Measurements from ENCODE around the gene STUB1. TPM values are rescaled to one million over a fixed set of nuclear protein-coding genes. Genes with fewer than 3 reads are reported as not detected.

Gene STUB1
- total RNA-seq, 1 experiment from 2014 or later, result 118 TPM

DNA sequence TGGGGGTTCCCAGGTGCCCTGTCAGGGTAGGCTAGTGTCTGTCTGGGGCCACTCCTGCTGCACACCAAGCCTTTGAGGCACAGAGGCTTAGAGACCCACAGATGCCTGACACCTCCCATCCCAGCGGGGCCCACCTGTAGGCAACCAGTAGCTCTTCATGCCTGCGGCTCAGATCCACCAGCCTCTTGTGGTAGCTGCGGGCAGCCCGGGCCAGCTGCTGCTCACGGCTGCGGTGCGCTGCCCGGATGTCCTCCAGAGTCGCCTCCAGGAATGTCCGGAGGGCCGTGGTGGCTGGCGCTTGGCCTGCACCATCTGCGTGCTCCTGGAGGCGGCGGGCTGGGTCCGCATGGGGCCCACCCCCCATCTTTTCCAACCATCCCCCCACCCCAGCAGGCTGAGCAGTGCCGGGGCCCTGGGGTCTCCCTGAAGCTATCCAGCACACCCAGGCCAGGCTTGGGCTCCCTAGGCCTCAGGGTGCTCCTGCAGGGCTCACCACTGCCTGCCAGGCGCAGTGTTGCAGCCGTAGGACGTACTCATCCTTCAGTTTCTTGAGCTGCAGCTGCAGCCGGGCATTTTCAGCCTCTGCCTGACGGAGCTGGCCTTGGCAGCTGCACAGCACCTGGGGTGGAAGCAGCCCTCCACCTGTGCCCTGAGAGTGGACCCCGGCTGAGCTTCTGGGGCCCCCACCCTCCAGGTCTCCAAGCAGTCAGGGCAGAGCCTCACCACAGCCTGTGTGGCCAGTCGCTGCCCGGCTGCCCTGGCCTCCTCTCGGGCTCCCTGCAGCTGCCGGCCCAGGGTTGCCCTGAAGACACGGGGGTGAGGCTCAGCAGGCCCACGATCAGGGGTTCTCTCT lies 44.2 kb downstream of the STUB1 start:
- no peak for DNase-seq (ENCODE audit: low read depth)

DNA sequence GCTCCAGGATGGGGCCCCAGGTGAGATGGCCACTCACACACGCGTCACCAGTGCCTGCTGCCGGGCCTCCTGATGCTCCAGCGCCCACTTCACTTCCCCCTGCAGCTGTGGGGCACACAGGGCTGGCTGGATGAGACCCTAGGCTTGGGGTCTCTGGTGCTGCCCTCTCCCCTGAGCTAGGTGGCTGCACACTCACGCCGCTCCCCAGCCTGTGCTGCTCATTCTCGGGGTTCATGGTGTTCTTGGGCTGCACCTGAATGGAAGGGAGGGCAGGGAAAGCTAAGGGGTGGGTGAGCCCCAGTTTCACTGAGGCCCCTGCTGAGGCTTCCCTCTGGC lies 44.8 kb downstream of the STUB1 start:
- DNase-seq (ENCODE audit: low read depth), result no peak

DNA sequence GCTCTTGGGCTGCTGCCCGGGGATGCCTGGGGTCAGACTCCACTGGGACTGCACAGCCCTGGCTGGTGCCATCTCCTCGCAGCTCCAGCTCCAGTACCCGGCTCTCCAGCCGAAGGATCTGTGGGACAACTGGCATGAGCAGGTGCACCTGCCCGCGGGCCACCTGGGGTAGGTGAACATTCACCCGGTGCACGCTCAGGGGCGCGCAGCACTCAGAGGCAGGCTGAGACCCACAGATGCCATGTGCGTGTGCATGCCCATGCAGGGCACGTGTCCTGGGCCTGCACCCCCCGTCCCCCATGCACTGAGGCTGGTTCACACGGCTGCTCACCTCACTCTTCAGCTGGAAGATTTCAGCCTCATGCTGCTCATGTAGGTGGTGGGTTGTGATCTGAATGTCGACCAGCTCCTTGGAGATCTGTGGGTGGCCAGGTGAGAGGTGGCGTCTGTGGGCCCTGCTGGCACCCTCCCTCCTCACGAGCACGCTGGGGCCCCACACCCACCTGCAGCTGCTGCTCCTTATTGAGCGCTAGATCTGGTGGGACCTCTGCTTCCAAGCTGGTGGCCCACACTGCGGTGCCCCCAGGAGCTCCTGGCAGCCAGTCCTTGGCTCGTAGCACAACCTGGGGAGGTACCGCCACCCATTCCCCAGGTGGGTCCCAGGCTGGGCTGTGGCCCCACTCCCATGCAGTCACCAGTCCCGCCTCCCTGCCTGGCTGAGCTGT lies 45.4 kb downstream of the STUB1 start:
- peak; percentile 15 for DNase-seq (ENCODE audit: low read depth)

DNA sequence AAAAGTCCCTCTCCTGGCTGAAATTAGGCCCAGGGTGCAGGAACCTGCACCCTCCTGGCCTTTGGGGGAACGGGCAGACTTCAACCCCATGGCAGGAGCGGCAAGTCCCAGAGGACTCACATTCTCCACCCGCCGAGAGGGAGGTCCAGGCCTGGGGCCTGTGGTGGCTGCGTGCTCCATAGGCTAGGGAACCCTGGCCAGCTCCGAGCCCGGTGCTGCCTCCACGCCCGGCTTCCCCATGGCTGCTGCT lies 45.9 kb downstream of the STUB1 start:
- DNase-seq (ENCODE audit: low read depth), result no peak

DNA sequence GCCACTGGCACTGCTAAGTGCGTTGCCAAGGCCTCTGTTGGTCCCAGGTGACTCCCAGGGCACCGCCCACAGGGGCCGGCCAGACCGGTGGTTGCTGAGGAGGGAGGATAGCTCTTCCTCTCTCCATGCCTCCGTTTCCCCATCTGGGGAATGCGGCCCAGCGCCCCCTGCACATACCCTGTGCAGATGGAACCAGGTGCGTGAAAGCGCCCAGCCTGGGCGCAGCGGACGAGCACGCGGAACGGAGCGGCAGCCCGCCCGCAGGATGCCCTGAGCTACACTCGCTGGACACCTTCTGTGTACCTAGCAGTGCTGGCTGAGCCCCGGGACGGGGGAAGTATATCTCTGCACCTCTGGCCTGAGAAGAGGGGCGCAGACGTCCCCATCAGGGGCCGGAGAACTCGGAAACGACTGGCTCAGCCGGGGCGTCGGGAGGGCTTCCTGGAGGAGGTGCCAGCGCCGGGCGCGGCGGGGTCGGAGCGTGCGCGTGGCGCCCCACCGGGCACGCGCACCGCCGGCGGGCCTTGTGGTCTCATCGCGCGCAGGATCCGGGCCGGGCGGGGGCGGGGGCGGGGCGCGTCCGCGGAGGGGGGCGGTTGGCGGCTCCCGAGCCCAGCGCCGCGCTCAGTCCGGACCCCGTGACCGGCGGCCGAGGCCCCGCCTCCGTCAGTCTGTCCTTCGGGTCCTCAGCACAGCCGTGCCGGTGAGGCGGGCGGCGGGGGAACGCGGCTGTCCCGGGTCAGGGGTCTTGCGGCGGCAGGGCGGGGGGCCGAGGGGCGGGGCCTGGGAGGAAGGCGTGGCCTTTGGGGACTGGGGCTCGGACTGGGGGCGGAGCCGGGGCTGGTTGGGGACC lies 46.5 kb downstream of the STUB1 start, which contains the start of the genes CCDC78 and HAGHL:
Gene CCDC78 (minus strand): TSS at position 6 of the 853 bp plus-strand sequence. CDS start 76 bp downstream, outside the sequence.
Gene HAGHL (plus strand): TSS at position 669 of the 853 bp plus-strand sequence. CDS start 404 bp downstream, outside the sequence.
- peak; percentile 67 for DNase-seq (ENCODE audit: low read depth)

DNA sequence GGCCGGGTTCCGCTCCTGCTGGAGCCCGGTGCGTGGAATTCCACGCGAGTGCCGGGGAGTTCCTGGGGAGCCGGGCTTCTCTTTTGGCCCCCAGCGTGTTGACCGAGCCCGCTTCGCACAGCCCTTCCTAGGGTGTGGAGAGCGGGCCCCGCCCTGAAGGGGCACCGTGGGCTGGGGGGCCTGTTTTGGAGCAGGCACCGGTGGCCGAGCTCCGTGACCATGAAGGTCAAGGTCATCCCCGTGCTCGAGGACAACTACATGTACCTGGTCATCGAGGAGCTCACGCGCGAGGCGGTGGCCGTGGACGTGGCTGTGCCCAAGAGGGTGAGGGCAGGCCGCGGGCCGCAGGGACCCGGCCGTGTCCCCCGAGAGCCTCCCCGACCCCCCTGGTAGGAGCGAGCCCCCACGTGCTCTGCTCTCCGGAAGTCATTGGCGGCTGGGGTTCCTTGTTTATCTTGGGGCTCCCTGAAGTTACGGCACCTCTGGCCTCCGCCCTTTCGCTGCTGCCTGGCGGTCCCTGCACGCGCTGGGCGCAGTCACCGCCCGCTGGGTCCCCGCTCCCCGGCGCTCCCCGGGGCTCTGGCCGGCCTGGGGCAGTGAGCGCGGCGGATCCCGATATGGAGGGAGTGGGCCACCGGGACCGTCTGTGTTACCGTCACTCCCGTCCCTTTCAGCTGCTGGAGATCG lies 47.2 kb downstream of the STUB1 start:
- DNase-seq (ENCODE audit: low read depth), result no peak

DNA sequence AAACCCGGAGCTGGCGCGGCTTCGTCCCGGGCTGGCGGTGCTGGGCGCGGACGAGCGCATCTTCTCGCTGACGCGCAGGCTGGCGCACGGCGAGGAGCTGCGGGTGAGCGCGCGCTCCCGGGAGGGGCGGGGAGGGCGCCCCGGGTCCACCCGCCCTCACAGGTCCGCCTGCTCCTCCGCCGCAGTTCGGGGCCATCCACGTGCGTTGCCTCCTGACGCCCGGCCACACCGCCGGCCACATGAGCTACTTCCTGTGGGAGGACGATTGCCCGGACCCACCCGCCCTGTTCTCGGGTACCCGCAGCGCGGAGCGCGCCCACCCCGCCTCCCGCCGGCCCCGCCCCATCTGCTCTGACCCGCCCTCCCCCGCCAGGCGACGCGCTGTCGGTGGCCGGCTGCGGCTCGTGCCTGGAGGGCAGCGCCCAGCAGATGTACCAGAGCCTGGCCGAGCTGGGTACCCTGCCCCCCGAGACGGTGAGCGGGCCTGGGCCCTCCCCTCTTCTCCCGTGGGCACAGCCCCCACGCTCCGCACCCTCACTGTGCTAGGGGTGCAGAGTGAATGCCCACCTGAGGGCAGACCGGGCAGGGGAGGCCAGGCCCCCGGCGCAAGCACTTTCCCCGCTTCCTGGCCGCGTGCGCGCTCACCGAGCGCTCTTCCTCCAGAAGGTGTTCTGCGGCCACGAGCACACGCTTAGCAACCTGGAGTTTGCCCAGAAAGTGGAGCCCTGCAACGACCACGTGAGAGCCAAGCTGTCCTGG lies 48.1 kb downstream of the STUB1 start:
- DNase-seq (ENCODE audit: low read depth), result peak; percentile 85

DNA sequence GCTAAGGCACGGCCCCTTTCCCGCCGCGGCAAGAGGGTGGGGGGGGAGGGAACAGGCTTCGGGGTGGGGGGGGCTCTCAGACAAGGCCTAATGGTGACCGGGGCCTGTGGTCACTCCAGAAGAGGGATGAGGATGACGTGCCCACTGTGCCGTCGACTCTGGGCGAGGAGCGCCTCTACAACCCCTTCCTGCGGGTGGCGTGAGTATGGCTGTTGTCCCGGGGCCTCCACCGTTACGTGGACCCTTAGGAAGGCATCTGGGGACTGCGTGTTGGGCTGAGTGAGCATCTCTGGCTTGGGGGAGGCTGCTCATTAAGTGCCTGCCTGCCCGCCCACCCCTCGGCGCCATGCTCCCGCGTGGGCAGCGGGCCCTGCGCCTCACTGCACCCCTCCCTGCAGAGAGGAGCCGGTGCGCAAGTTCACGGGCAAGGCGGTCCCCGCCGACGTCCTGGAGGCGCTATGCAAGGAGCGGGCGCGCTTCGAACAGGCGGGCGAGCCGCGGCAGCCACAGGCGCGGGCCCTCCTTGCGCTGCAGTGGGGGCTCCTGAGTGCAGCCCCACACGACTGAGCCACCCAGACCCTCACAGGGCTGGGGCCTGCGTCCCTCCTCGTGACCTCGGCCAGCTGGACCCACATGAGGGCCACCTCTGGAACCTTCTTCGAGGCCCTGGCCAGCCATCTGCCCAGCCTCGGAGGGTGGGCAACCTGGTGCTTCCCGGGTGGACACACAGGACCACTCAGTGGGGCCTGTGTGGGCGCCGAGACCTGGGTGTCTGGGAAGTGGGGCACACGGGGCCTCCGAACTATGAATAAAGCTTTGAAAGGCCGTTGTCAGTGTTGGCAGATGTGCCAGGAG lies 48.9 kb downstream of the STUB1 start:
- DNase-seq (ENCODE audit: low read depth), result no peak

DNA sequence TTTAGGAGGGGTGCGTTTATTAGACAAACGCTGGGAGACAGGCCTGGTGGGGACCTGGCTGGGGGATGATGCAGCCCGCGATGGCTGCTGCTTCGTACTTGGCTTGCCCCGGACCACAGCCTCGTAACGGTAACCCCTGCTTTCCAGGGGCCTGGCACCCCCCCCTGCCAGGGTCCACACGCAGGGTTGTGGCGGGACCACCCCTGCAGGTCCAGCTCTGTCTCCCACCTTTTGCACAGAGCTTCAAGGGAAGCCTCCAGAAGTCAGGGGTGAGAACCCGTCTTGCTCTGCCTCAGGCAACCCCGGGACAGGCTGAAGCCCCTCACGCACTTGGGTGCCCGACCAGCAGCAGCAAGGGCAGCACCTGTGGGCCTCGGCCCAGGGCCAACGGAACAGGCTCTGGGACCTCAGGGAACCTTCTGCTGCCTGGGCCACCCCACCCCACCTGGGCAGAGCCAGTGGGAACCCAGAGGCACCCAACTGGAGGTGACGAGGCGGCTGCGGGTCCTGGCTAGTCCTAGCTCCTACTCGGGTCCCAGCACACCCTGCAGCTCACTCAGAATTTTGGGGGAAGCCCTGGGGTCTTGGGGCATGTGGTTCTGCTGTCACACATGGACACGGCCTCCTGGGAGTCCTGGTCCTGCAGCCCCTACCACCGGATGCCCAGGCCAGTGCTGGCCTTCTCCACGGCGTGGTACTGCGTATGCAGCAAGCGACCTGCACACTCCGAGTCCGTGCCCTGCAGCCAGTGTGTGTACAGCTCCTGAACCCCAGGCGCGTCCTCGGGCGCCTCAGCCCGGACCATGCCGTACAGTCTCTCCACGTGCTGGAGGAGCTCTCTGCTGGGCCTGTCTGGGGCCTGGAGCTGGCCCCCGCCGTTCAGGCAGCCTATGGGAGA lies 49.8 kb downstream of the STUB1 start:
- no peak for DNase-seq (ENCODE audit: low read depth)

DNA sequence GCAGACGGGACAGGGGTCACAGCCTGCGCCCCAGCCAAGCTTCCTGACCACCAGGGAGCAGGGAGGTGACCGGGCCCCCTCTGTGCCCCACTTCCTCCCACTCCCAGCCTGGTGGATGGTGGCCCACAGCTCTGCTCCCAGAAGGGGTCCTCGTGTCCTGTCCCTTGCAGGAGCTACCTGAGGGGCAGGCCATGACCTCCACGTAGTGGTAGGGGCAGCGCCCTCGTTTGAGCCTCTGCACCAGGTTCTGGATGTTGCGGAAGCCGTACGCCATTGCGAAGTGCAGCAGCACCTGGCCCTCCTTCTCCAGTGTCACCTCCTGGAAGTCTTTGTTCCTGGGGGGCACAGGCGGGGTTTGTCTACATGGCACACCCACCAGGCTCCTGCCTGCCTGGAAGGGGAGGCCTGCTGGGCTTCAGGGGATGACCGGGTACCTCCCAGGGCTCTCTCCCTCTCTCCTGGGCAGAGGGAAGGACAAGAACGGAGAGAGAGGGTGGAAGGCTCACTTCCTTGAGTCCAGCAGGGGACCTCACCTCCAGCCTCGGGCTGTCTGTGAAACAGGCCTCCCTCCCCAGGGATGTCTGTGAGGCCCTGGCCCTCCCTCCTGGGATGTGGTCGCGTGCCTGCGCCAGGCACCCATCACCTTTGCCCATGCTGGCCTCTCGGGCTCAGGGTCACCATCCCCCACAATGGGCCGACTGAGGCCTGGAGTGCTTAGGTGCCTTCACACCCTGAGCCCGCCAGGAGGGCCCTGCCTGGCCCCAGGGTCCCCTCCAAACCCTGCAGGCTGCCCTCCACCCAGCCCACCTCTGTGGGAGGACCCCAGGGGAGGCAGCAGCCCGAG lies 50.7 kb downstream of the STUB1 start:
- no peak for DNase-seq (ENCODE audit: low read depth)

DNA sequence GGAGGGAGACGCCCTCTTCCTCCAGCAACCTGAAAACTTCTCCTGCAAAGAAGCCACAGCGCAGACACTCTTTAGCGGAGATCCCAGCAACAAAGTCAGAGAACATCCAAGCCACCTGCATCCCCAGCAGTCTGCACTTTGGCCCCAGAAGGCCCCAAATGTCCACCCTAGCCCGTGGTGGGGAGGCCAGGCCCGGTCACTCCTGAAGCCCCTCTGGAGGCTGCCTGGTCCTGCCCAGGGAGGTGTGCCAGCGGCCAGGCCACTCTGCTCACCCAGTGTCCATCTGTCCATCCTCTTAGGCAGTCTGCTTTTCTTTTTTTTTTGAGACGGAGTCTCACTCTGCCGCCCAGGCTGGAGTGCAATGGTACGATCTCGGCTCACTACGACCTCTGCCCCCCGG lies 52.1 kb downstream of the STUB1 start:
- no peak for DNase-seq (ENCODE audit: low read depth)

Other genes starting within 250 kb of the STUB1 start
- gene CAPN15, start 152.7 kb upstream of the STUB1 start, total RNA-seq (2014; rRNA removed; shearing (Covaris generic)), result 23.3 and 23.4 TPM in 2 replicates
- gene PRR35, start 120.0 kb upstream of the STUB1 start, total RNA-seq (2014; rRNA removed; shearing (Covaris generic)), result 0.23 TPM in 1 of 2 replicates, not detected in the other
- 0.17 TPM in 1 of 2 replicates, not detected in the other for gene NHLRC4, start 113.4 kb upstream of the STUB1 start, total RNA-seq (2014; rRNA removed; shearing (Covaris generic))
- gene PIGQ, start 110.4 kb upstream of the STUB1 start, total RNA-seq (2014; rRNA removed; shearing (Covaris generic)), result 15.9 and 16.3 TPM in 2 replicates
- 7.6 and 20.6 TPM in 2 replicates for gene RAB40C, start 90.3 kb upstream of the STUB1 start, total RNA-seq (2014; rRNA removed; shearing (Covaris generic))
- gene WFIKKN1, start 49.4 kb upstream of the STUB1 start, total RNA-seq (2014; rRNA removed; shearing (Covaris generic)), result 0.09 TPM in 1 of 2 replicates, not detected in the other
- gene METTL26, start 44.1 kb upstream of the STUB1 start, total RNA-seq (2014; rRNA removed; shearing (Covaris generic)), result 82.5 and 97.6 TPM in 2 replicates
- 39.1 and 39.2 TPM in 2 replicates for gene MCRIP2, start 38.6 kb upstream of the STUB1 start, total RNA-seq (2014; rRNA removed; shearing (Covaris generic))
- gene WDR90, start 31.0 kb upstream of the STUB1 start, total RNA-seq (2014; rRNA removed; shearing (Covaris generic)), result 11.7 and 20.9 TPM in 2 replicates
- gene RHOT2, start 12.3 kb upstream of the STUB1 start, total RNA-seq (2014; rRNA removed; shearing (Covaris generic)), result 38.7 and 42.9 TPM in 2 replicates
- gene RHBDL1, start 4.7 kb upstream of the STUB1 start, total RNA-seq (2014; rRNA removed; shearing (Covaris generic)), result 0.11 and 1.5 TPM in 2 replicates
- gene JMJD8, start 3.9 kb downstream of the STUB1 start, total RNA-seq (2014; rRNA removed; shearing (Covaris generic)), result 31.4 and 37.1 TPM in 2 replicates
- 1.9 and 2.2 TPM in 2 replicates for gene WDR24, start 10.0 kb downstream of the STUB1 start, total RNA-seq (2014; rRNA removed; shearing (Covaris generic))
- gene FBXL16, start 25.4 kb downstream of the STUB1 start, total RNA-seq (2014; rRNA removed; shearing (Covaris generic)), result 0.51 TPM in 1 of 2 replicates, not detected in the other
- gene METRN, start 34.7 kb downstream of the STUB1 start, total RNA-seq (2014; rRNA removed; shearing (Covaris generic)), result 40.9 and 60.0 TPM in 2 replicates
- gene ANTKMT, start 40.7 kb downstream of the STUB1 start, total RNA-seq (2014; rRNA removed; shearing (Covaris generic)), result 29.8 and 54.9 TPM in 2 replicates
- gene CCDC78, start 46.0 kb downstream of the STUB1 start, total RNA-seq (2014; rRNA removed; shearing (Covaris generic)), result 0.23 and 0.24 TPM in 2 replicates
- gene HAGHL, start 46.7 kb downstream of the STUB1 start, total RNA-seq (2014; rRNA removed; shearing (Covaris generic)), result 3.3 and 4.3 TPM in 2 replicates
- gene CIAO3, start 60.6 kb downstream of the STUB1 start, total RNA-seq (2014; rRNA removed; shearing (Covaris generic)), result 20.0 and 23.7 TPM in 2 replicates
- gene MSLN, start 80.3 kb downstream of the STUB1 start, total RNA-seq (2014; rRNA removed; shearing (Covaris generic)), result not detected in 2 replicates
- 36.9 and 38.6 TPM in 2 replicates for gene RPUSD1, start 108.0 kb downstream of the STUB1 start, total RNA-seq (2014; rRNA removed; shearing (Covaris generic))
- gene CHTF18, start 108.2 kb downstream of the STUB1 start, total RNA-seq (2014; rRNA removed; shearing (Covaris generic)), result 18.1 and 19.3 TPM in 2 replicates
- gene GNG13, start 120.3 kb downstream of the STUB1 start, total RNA-seq (2014; rRNA removed; shearing (Covaris generic)), result not detected in 2 replicates